IPS-15b (cell line): ENCODE results near the gene PRDM16.

Source experiments
- H3K27me3 ChIP-seq: one replicate; pipeline ENCODE4 v1.6.1; 2013; ENCODE audit warnings: low read length; ENCODE audit not compliant: control insufficient read depth, insufficient read depth
- H3K36me3 ChIP-seq: one replicate; pipeline ENCODE4 v1.6.1; 2013; ENCODE audit warnings: low read length; ENCODE audit not compliant: control insufficient read depth, insufficient read depth
- H3K4me1 ChIP-seq: one replicate; pipeline ENCODE4 v1.6.1; 2013; ENCODE audit warnings: mild to moderate bottlenecking, low read length; ENCODE audit not compliant: control insufficient read depth, insufficient read depth
- H3K4me3 ChIP-seq: one replicate; pipeline ENCODE4 v1.5.1; 2013; ENCODE audit warnings: low read depth, low read length
- H3K9ac ChIP-seq: one replicate; pipeline ENCODE4 v1.6.1; 2013; ENCODE audit warnings: low read depth, mild to moderate bottlenecking, low read length
- H3K9me3 ChIP-seq: one replicate; pipeline ENCODE4 v1.6.1; 2013; ENCODE audit warnings: mild to moderate bottlenecking, low read length; ENCODE audit not compliant: control insufficient read depth, insufficient read depth

Gene PRDM16

GRCh38 chr1:3377166-3377565 is 308.2 kb downstream of the PRDM16 start:
- no peak overlapping the region for H3K4me3 ChIP-seq

GRCh38 chr1:3377604-3378279 is 308.7 kb downstream of the PRDM16 start:
- H3K9ac ChIP-seq, result no peak overlapping the region
- no peaks in the 10 kb centered on the region for H3K9me3 ChIP-seq
- no peaks in the 10 kb centered on the region for H3K36me3 ChIP-seq
- no peaks in the 10 kb centered on the region for H3K4me1 ChIP-seq
- H3K4me3 ChIP-seq, result no peak overlapping the region
- no peaks in the 10 kb centered on the region for H3K27me3 ChIP-seq

More at GRCh38 chr1:3377166-3377565, 308.2 kb downstream of the PRDM16 start:
- Histone ChIP-seq H3K27me3 (no peaks in the 10 kb centered on the region), H3K36me3 (no peaks in the 10 kb centered on the region), H3K9ac (no peak overlapping the region), H3K9me3 (no peaks in the 10 kb centered on the region), H3K4me1 (no peaks in the 10 kb centered on the region)

- no peaks in the 10 kb centered on the region for H3K27me3 ChIP-seq
- H3K9ac ChIP-seq, result no peak overlapping the region
- no peaks in the 10 kb centered on the region for H3K9me3 ChIP-seq
- no peak overlapping the region for H3K4me3 ChIP-seq
- no peaks in the 10 kb centered on the region for H3K4me1 ChIP-seq
- H3K36me3 ChIP-seq, result no peaks in the 10 kb centered on the region
Measured at GRCh38 chr1:3378411-3379208, 309.6 kb downstream of the PRDM16 start.

GRCh38 chr1:3379934-3380333 is 310.9 kb downstream of the PRDM16 start:
- Histone ChIP-seq H3K4me3 (no peak overlapping the region), H3K9ac (no peak overlapping the region), H3K27me3 (no peaks in the 10 kb centered on the region), H3K36me3 (no peaks in the 10 kb centered on the region), H3K4me1 (no peaks in the 10 kb centered on the region), H3K9me3 (no peaks in the 10 kb centered on the region)

- Histone ChIP-seq H3K27me3 (no peaks in the 10 kb centered on the region), H3K4me3 (no peak overlapping the region), H3K4me1 (no peaks in the 10 kb centered on the region), H3K9ac (no peak overlapping the region), H3K9me3 (no peaks in the 10 kb centered on the region), H3K36me3 (no peaks in the 10 kb centered on the region)
Measured at GRCh38 chr1:3380469-3380868, 311.5 kb downstream of the PRDM16 start.

GRCh38 chr1:3381901-3382300 is 312.9 kb downstream of the PRDM16 start:
- no peaks in the 10 kb centered on the region for H3K9me3 ChIP-seq
- no peaks in the 10 kb centered on the region for H3K27me3 ChIP-seq
- H3K4me3 ChIP-seq, result no peak overlapping the region
- H3K36me3 ChIP-seq, result no peaks in the 10 kb centered on the region
- H3K9ac ChIP-seq, result no peak overlapping the region
- no peaks in the 10 kb centered on the region for H3K4me1 ChIP-seq

- Histone ChIP-seq H3K4me1 (no peaks in the 10 kb centered on the region), H3K4me3 (no peak overlapping the region), H3K27me3 (no peaks in the 10 kb centered on the region), H3K9ac (no peak overlapping the region), H3K9me3 (no peaks in the 10 kb centered on the region), H3K36me3 (no peaks in the 10 kb centered on the region)
Measured at GRCh38 chr1:3382326-3383057, 313.5 kb downstream of the PRDM16 start.

GRCh38 chr1:3383679-3384078 is 314.7 kb downstream of the PRDM16 start:
- Histone ChIP-seq H3K4me1 (no peaks in the 10 kb centered on the region), H3K27me3 (no peaks in the 10 kb centered on the region), H3K36me3 (no peaks in the 10 kb centered on the region), H3K9ac (no peak overlapping the region), H3K4me3 (no peak overlapping the region), H3K9me3 (no peaks in the 10 kb centered on the region)

GRCh38 chr1:3384407-3384806 is 315.4 kb downstream of the PRDM16 start:
- no peak overlapping the region for H3K4me3 ChIP-seq
- no peaks in the 10 kb centered on the region for H3K4me1 ChIP-seq
- no peaks in the 10 kb centered on the region for H3K27me3 ChIP-seq
- no peaks in the 10 kb centered on the region for H3K36me3 ChIP-seq
- no peak overlapping the region for H3K9ac ChIP-seq
- H3K9me3 ChIP-seq, result no peaks in the 10 kb centered on the region

- Histone ChIP-seq H3K4me3 (no peak overlapping the region), H3K36me3 (no peaks in the 10 kb centered on the region), H3K9ac (no peak overlapping the region), H3K4me1 (no peaks in the 10 kb centered on the region), H3K9me3 (no peaks in the 10 kb centered on the region), H3K27me3 (peaks cover under 1% of the 10 kb centered on the region)
Measured at GRCh38 chr1:3386205-3387002, 317.4 kb downstream of the PRDM16 start.

GRCh38 chr1:3387401-3387800 is 318.4 kb downstream of the PRDM16 start:
- Histone ChIP-seq H3K9me3 (no peaks in the 10 kb centered on the region), H3K9ac (no peak overlapping the region), H3K4me1 (no peaks in the 10 kb centered on the region), H3K27me3 (peaks cover 7% of the 10 kb centered on the region), H3K4me3 (no peak overlapping the region), H3K36me3 (no peaks in the 10 kb centered on the region)
